Measurements from ENCODE around the gene POFUT1. TPM values are rescaled to one million over a fixed set of nuclear protein-coding genes. Genes with fewer than 3 reads are reported as not detected.

Gene POFUT1
- total RNA-seq, 4 donors from 2014 or later, result 28.8 to 42.4 (median 33.5) TPM

- Histone ChIP-seq H3K4me1 (no peaks in the 10 kb centered on the region), H3K27ac (no peak overlapping the region), H3K9me3 (no peaks in the 10 kb centered on the region), H3K4me3 (no peak overlapping the region), H3K27me3 (no peaks in the 10 kb centered on the region), H3K36me3 (peaks cover 0 to 70% of the 10 kb centered on the region in 2 donors)
- TF ChIP-seq EP300 (IDR thresholded peaks at IDR 0.05) (no peak), POLR2A (IDR thresholded peaks at IDR 0.05) (no peak), POLR2AphosphoS5 (IDR thresholded peaks at IDR 0.05) (no peak)
- TF ChIP-seq, protein P1, sequence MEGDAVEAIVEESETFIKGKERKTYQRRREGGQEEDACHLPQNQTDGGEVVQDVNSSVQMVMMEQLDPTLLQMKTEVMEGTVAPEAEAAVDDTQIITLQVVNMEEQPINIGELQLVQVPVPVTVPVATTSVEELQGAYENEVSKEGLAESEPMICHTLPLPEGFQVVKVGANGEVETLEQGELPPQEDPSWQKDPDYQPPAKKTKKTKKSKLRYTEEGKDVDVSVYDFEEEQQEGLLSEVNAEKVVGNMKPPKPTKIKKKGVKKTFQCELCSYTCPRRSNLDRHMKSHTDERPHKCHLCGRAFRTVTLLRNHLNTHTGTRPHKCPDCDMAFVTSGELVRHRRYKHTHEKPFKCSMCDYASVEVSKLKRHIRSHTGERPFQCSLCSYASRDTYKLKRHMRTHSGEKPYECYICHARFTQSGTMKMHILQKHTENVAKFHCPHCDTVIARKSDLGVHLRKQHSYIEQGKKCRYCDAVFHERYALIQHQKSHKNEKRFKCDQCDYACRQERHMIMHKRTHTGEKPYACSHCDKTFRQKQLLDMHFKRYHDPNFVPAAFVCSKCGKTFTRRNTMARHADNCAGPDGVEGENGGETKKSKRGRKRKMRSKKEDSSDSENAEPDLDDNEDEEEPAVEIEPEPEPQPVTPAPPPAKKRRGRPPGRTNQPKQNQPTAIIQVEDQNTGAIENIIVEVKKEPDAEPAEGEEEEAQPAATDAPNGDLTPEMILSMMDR (IDR thresholded peaks at IDR 0.05), result no peak
- WGBS, 2 donors (ENCODE audit: low coverage in 1 of 2), result 73% methylated on average over 3 of the region's 6 CpGs; no CpG with 5 or more reads in 1 of the 2 donors
- ATAC-seq, result no peak
These were observed 27.8 kb downstream of the POFUT1 start for GRCh38 chr20:32235331-32236047.

GRCh38 chr20:32236048-32236533 is 28.4 kb downstream of the POFUT1 start:
- TF ChIP-seq POLR2AphosphoS5 (IDR thresholded peaks at IDR 0.05), result no peak
- no peak for TF ChIP-seq POLR2A (IDR thresholded peaks at IDR 0.05)
- TF ChIP-seq, protein P1 (IDR thresholded peaks at IDR 0.05), result no peak
- no peak for TF ChIP-seq EP300 (IDR thresholded peaks at IDR 0.05)

DNA sequence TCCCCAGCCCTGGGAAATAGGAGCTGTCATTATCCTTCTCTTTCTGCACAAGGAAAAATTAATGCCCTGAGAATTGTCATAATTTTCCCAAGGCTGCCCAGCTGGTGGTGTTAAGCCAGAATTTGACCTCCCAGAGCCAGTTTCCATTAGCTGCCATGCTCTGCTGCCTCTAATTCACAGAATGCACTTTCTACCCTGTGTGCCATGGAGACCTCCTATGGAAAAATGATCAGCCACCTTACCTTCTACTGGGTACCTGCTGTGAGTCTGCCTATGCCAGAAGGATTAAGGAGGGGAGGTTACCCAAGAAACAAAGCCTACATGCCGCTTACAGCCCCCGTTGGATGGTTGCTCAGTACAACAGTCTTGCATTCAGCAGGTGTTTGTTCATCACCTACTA is 29.1 kb downstream of the POFUT1 start:
- no peak overlapping the region for H3K4me3 ChIP-seq
- WGBS, 2 donors (ENCODE audit: low coverage in 1 of 2), result 100% methylated on average over 1 to 2 of the region's 2 CpGs
- no peaks in the 10 kb centered on the region for H3K27me3 ChIP-seq
- TF ChIP-seq POLR2A (IDR thresholded peaks at IDR 0.05), result no peak
- no peak for TF ChIP-seq POLR2AphosphoS5 (IDR thresholded peaks at IDR 0.05)
- TF ChIP-seq, protein P1 (IDR thresholded peaks at IDR 0.05), result no peak
- TF ChIP-seq EP300 (IDR thresholded peaks at IDR 0.05), result no peak
- H3K36me3 ChIP-seq, result peaks cover 0 to 57% of the 10 kb centered on the region in 2 donors
- ATAC-seq, result no peak
- H3K9me3 ChIP-seq, result no peaks in the 10 kb centered on the region
- H3K4me1 ChIP-seq, result no peaks in the 10 kb centered on the region
- no peak overlapping the region for H3K27ac ChIP-seq

More at GRCh38 chr20:32236048-32236533, 28.4 kb downstream of the POFUT1 start:
- H3K27me3 ChIP-seq, result no peaks in the 10 kb centered on the region
- H3K9me3 ChIP-seq, result no peaks in the 10 kb centered on the region
- peaks cover 0 to 64% of the 10 kb centered on the region in 2 donors for H3K36me3 ChIP-seq
- H3K27ac ChIP-seq, result no peak overlapping the region
- H3K4me3 ChIP-seq, result no peak overlapping the region
- 100% methylated on average over 1 to 2 of the region's 3 CpGs for WGBS, 2 donors (ENCODE audit: low coverage in 1 of 2)
- H3K4me1 ChIP-seq, result no peaks in the 10 kb centered on the region
- no peak for ATAC-seq

- ATAC-seq, result no peak
- no peak overlapping the region for H3K27ac ChIP-seq
- H3K4me3 ChIP-seq, result no peak overlapping the region
- no peaks in the 10 kb centered on the region for H3K9me3 ChIP-seq
- H3K4me1 ChIP-seq, result no peaks in the 10 kb centered on the region
- no peaks in the 10 kb centered on the region for H3K27me3 ChIP-seq
- WGBS, 2 donors (ENCODE audit: low coverage in 1 of 2), result 85 to 91% methylated on average over 5 to 6 of the region's 6 CpGs
- peaks cover 0 to 51% of the 10 kb centered on the region in 2 donors for H3K36me3 ChIP-seq
- TF ChIP-seq, protein P1 (IDR thresholded peaks at IDR 0.05), result no peak
- TF ChIP-seq POLR2A (IDR thresholded peaks at IDR 0.05) (no peak), EP300 (IDR thresholded peaks at IDR 0.05) (no peak)
These were observed 29.7 kb downstream of the POFUT1 start for GRCh38 chr20:32237419-32237818.

Data from gastroesophageal sphincter (tissue), 4 donors.